Cardiac muscle cell (in vitro differentiated cells and primary cell): ENCODE data around the gene EDRF1. TPM values are rescaled to one million over a fixed set of nuclear protein-coding genes. Genes with fewer than 3 reads are reported as not detected.

ENCODE experiments used
- DNase-seq, 2 donors: peaks; one replicate each; pipeline versions ENCODE4 v3.0.0 to v3.0.0-alpha.2; 2010 to 2017; ENCODE audit warnings: low read depth in 1 of 2, low spot score in 1 of 2
- H3K27ac ChIP-seq: fragments of 200-600 bp; sonication (generic); 2 replicates; pipeline ENCODE4 v1.5.1; 2016
- H3K27me3 ChIP-seq: fragments of 200-600 bp; sonication (generic); 2 replicates; pipeline ENCODE4 v1.6.0; 2016; ENCODE audit warnings: control low read depth
- H3K36me3 ChIP-seq: fragments of 200-600 bp; sonication (generic); 2 replicates; pipeline ENCODE4 v1.5.1; 2016; ENCODE audit warnings: control low read depth
- H3K4me1 ChIP-seq: fragments of 200-600 bp; sonication (generic); 2 replicates; pipeline ENCODE4 v1.8.1; 2017; ENCODE audit warnings: low read depth, mild to moderate bottlenecking, mixed run types
- H3K4me3 ChIP-seq: fragments of 200-600 bp; sonication (generic); 2 replicates; pipeline ENCODE4 v1.5.1; 2016; ENCODE audit warnings: mild to moderate bottlenecking
- H3K9me3 ChIP-seq: fragments of 200-600 bp; sonication (generic); 2 replicates; pipeline ENCODE4 v1.5.1; 2017; ENCODE audit warnings: low read depth, mild to moderate bottlenecking, control low read depth
- polyA plus RNA-seq: library from polyadenylated mRNA; unstranded; fragments of >200 nt; fragmentation: Nextera tagmentation; extraction: Ambion mirVana; gene quantifications from 2 replicates; pipeline ENCODE4 v1.2.1, GENCODE V29; 2016
- total RNA-seq: library from RNA; depleted of rRNA; stranded (reverse); fragments of >200 nt; gene quantifications from 2 replicates; pipeline ENCODE4 v1.2.3, GENCODE V29; 2016
- TF ChIP-seq, protein P1 (sequence below): IDR thresholded peaks from 2 replicates; pipeline ENCODE4 v1.5.1; 2012; ENCODE audit warnings: low read depth, mild to moderate bottlenecking, low read length

EDRF1 gene
- total and polyA plus RNA-seq, 2 experiments from 2014 or later, result 10.4 to 23.8 TPM

DNA sequence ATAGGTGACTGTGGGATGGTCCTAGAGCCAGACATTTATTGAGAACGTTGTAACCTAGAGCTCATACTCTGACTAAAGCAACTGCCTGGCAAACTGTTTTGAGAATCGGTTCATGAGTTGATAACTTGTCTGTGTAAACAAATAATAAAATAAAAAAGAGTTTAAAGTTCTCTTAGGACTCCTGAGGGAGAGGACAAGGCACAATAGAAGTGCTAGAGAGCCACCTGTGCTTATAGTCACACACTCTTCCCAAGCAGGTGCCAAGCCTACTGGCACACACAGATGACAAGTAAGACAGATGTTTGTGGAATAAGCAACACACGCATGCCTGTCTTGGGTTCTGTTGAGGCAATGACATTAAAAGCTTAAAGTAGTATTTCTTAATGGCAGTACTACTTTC lies 7.9 kb downstream of the EDRF1 start:
- Histone ChIP-seq H3K36me3 (peaks cover 87% of the 10 kb centered on the region), H3K4me3 (no peak overlapping the region), H3K9me3 (no peaks in the 10 kb centered on the region), H3K4me1 (peaks cover 19% of the 10 kb centered on the region), H3K27ac (no peak overlapping the region), H3K27me3 (no peaks in the 10 kb centered on the region)
- DNase-seq, result no peak
- TF ChIP-seq, protein P1, sequence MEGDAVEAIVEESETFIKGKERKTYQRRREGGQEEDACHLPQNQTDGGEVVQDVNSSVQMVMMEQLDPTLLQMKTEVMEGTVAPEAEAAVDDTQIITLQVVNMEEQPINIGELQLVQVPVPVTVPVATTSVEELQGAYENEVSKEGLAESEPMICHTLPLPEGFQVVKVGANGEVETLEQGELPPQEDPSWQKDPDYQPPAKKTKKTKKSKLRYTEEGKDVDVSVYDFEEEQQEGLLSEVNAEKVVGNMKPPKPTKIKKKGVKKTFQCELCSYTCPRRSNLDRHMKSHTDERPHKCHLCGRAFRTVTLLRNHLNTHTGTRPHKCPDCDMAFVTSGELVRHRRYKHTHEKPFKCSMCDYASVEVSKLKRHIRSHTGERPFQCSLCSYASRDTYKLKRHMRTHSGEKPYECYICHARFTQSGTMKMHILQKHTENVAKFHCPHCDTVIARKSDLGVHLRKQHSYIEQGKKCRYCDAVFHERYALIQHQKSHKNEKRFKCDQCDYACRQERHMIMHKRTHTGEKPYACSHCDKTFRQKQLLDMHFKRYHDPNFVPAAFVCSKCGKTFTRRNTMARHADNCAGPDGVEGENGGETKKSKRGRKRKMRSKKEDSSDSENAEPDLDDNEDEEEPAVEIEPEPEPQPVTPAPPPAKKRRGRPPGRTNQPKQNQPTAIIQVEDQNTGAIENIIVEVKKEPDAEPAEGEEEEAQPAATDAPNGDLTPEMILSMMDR, result no peak

- Histone ChIP-seq H3K4me3 (no peak overlapping the region), H3K27me3 (no peaks in the 10 kb centered on the region), H3K36me3 (peaks cover 89% of the 10 kb centered on the region), H3K4me1 (peaks cover 19% of the 10 kb centered on the region), H3K9me3 (no peaks in the 10 kb centered on the region), H3K27ac (no peak overlapping the region)
- DNase-seq, result no peak
- TF ChIP-seq, protein P1, result no peak
These were observed 14.6 kb downstream of the EDRF1 start for GRCh38 chr10:125734148-125734547.

GRCh38 chr10:125734823-125735222 lies 15.3 kb downstream of the EDRF1 start:
- no peaks in the 10 kb centered on the region for H3K27me3 ChIP-seq
- no peaks in the 10 kb centered on the region for H3K9me3 ChIP-seq
- peaks cover 12% of the 10 kb centered on the region for H3K4me1 ChIP-seq
- DNase-seq, result no peak
- H3K4me3 ChIP-seq, result no peak overlapping the region
- peaks cover 89% of the 10 kb centered on the region for H3K36me3 ChIP-seq
- H3K27ac ChIP-seq, result no peak overlapping the region
- TF ChIP-seq, protein P1, result no peak

DNA sequence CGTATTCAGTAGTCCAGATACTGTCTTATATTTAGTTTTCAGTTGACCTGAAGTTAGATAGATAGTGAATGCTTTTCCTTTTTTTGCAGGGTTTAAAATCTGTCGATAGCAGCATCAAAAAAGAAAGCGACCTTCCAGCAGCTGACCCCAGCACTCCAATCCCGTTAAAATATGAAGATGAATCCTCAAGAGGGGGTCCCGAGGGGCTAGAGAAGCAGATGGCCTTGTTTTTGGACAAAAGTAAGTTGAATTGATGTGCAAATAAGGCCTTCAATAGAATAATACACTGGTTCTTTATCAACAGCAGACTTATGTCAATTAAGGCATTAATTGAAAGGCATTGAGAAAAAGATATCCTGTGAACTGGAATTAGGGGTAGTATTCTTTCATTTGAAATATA lies 18.7 kb downstream of the EDRF1 start:
- no peaks in the 10 kb centered on the region for H3K27me3 ChIP-seq

GRCh38 chr10:125739994-125740679 lies 20.6 kb downstream of the EDRF1 start:
- no peaks in the 10 kb centered on the region for H3K9me3 ChIP-seq
- no peak for DNase-seq
- H3K36me3 ChIP-seq, result peaks cover 94% of the 10 kb centered on the region
- TF ChIP-seq, protein P1, result no peak
- H3K4me3 ChIP-seq, result no peak overlapping the region
- no peak overlapping the region for H3K27ac ChIP-seq
- no peaks in the 10 kb centered on the region for H3K4me1 ChIP-seq
- H3K27me3 ChIP-seq, result no peaks in the 10 kb centered on the region

More for the DNA sequence above, 18.7 kb downstream of the EDRF1 start:
- Histone ChIP-seq H3K4me1 (no peaks in the 10 kb centered on the region), H3K27ac (no peak overlapping the region), H3K4me3 (no peak overlapping the region), H3K36me3 (peaks cover 96% of the 10 kb centered on the region), H3K9me3 (no peaks in the 10 kb centered on the region)
- TF ChIP-seq, protein P1, result no peak
- DNase-seq, result no peak
